HTR-8/SVneo (cell line): ENCODE results near the gene USP46.

ENCODE experiments used
- DNase-seq: peaks from one replicate; pipeline ENCODE4 v3.0.0; 2011; ENCODE audit warnings: low spot score, mixed read lengths; ENCODE audit not compliant: insufficient read length
- FAIRE-seq: peaks from 2 replicates; lab custom pipeline; 2011; peaks lifted over from hg19 to GRCh38; lab: Jason Lieb, UNC

Gene USP46

DNA sequence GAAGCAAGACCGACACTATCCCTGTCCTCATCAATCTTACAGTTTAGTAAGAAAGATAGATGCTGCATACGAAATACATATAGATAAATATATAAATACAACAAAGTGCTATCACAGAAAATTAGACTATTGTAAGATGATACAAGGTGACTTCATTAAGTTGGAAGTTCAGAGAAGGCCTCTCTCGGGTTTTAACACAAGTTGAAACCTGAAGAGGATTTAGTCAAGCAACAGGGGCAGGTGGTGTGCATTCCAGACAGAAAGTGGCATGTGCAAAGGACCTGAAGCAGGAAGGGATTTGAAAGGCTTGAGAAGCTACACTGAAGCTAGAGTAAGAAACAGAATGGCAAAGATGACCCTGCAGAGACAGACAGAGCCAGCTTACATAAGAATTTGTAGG, 36.5 kb downstream of the USP46 start:
- no peak for FAIRE-seq
- no peak for DNase-seq

DNA sequence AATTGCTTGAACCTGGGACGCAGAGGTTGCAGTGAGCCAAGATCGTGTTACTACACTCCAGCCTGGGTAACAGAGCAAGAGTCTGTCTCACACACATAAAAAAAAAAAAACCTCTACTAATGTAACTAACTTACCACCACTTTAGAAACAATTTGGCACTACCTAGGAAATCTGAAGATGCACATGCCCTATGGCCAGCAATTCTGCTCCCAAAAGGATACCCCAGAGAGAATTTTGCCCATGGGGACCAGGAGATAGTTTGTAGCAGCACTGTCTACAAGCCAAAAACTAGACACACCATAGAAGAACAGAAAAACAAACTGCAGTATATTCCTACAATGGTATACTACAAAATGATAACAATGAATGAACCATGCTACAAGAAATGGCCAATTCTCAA, 37.5 kb downstream of the USP46 start:
- DNase-seq (no peak), FAIRE-seq (no peak)

DNA sequence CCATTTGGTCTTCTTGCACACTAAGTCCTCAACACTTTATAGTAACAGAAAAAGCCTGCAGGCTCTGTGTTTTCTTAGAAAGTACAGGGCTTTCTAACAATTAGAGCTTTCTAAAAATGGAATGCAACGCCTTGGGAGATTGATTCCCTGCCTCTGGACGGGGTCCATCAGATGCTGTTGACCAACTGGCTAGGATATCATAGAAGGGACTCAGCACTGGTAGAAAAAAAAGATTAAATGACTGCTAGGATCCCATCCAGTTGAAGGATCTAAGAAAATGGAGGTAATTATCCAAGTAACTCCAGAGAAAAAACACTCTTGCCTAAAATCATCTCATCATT, 39.5 kb downstream of the USP46 start:
- FAIRE-seq, result no peak
- no peak for DNase-seq

DNA sequence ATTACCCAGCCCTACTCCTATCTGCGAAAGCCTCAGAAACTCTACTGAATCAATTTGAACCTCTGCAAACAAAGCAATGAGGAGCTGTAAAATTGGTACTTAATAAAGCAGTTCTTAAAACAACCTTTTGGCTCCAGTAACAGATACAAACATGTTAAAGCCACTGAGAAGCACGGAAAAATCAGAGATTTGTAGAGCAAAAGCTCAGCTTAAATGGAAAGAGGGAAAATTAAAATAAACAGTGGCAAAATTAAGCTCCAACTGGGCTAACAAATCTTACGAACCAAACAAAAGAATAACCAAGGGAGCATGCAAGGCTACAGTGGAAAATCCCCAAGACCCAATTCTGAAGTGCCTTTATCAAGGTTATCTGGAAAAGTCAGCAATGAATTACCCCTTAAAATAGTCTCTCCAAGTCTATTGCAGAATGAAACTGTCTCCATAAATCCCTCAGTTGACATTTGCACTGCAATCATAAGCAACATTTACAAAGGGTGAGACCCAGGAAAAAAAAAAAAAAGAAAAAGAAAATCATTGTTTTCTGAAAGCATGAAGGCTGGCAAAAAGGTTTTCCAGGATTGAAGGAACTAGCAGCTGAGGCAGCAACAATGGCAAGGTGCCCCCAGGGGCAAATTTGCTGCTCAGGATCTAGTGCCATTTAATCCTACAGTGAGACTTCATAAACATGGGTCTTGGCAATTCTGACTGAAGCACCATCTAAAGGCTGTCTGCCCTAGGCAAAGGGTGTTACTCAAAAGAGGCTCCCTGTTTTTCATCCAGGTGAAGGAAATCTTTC, 40.1 kb downstream of the USP46 start:
- DNase-seq, result no peak
- FAIRE-seq, result no peak

DNA sequence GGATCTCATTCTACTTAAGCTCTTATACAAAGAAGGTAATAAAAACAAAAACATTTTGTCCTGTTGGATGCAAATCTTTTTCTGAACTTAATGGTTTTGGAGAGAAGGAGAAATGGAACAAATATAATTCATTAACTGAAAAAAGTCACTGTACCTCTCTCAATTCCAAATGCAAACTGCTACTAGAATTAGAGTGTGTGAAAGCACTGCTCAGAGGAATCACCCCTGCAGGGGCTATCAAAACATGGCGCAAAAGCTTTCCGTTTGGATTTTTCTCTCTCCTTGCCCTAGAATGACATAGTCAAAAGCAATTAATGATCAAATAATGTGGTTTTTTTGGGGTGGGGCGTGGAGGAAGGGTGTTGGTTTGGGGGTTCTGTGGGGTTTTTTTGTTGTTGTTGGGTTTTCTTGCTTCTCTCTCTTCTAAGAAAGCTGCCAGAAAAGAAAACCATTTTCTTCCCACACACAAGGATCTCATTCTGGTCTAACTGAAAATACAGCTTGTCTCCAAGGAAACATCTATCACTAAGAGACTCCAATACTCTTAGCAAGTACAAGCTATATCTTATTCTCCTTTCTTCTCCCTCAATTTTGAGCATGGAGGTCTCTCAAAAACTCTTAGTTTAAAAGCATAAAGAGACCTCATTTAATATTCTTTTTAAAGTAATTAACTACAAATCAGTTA, 41.6 kb downstream of the USP46 start:
- DNase-seq, result no peak
- no peak for FAIRE-seq

DNA sequence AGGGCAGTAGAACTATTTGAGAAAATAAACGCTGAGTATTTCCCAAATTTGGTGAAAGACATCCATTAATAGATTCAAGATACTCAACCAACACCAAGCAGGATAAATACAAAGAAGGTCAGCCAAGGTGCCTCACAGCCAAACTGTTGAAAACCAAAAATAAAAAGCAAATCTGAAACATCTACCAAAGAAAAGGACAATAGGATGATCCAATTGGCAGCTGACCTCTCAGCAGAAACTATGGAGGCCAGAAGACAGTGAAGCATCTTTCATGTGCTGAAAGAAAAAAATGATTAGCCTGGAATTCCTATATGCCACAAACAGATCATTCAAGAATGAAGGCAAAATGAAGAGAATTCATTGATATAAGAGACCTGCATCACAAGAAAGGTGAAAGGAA, 44.9 kb downstream of the USP46 start:
- FAIRE-seq (no peak), DNase-seq (no peak)

DNA sequence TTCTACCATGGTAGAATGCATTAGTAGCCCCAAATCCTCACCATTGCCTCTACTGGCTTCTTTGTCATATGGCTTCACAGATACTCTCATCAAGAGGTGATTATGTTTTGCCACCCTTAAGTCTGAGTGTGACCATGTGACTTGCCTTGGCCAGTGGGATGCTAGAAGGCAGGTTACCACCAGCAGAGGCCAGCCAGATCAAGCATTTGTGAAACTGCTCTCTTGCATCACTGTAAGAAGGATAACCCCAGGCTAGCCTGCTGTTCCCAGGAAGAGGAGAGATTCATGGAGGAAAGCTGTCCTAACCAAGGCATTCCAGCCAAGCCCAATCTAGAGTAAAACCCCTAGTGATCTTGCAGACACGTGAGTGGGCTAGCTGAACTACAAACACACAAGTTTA, 46.8 kb downstream of the USP46 start:
- DNase-seq, result no peak
- FAIRE-seq, result no peak

DNA sequence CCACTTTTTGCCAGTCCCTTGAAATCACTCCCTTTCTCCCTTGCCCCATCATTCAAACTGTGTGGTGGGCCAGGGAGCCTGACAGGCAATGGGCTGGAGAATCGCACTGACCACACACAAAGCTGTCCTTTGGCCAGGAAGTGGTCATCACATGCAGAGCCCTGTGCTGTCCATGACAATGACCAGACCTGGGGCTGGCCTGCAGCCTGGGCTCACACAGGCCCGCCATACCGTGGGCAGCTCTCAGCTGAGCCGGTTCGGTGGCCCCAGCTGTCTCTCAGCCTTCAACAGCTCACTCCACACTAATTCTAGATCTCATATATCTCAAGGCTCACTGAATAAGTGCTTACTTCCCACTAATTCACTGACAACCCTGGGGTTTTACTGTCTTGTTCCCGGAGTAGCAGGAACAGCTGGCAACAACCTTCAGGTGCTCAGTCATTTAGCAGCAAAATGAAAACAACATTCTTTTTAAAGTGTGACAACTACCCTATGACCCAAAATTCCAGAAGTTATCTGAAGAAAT, 48.0 kb downstream of the USP46 start:
- no peak for FAIRE-seq
- no peak for DNase-seq

DNA sequence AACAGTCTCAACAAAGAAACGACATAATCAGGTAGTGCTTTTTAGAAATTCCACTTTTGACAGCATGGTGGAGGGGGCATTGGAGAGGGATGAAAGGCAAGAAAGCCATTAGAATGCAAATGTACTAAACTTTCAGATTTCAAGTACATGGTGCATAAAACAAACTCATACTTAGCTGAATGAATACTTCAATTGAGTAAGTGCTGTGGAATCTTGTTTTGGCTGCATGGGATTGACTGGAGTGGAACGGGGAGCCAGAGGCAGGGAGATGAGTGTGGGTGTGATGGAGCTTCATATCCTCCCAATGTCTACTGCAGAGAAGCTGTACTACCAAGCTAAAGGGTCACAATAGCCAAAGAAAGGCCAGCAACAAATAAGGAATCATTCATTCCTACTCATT, 52.4 kb downstream of the USP46 start:
- DNase-seq, result no peak
- no peak for FAIRE-seq

DNA sequence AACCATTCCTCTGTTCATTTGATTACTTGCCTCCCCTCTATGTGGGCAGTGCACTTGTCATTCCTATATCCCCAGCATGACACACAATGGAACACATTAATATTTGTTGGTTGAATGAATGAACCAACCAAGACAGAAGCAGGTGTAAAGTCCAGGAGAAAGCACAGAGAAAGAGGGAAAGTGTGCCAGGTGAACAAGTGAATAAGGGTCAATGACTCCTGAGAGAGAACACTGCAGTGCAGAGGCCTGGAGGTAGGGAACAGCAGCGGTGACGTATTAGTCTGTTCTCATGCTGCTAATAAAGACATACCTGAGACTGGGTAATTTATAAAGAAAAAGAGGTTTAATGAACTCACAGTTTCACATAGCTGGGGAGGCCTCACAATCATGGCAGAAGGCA, 53.1 kb downstream of the USP46 start:
- DNase-seq, result no peak
- FAIRE-seq, result no peak

DNA sequence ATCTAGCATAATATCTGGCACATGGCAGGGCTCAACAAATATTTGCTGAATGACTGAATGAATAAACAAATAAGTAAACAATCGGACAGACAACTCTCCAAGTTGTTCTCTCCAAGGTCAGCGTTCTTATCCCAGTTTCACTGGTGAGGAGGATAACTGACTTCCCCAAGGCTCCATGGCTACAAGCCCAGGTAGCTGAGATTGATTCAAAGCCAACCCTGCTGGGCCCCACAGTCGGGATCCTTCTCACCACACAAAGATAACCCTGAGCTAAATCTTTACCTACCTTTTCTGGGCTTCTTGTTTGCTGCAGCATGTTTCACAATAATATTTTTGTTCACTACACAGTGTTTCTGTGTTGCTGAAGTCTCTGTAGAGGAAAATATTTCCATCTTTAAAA, 54.9 kb downstream of the USP46 start:
- DNase-seq, result no peak

DNA sequence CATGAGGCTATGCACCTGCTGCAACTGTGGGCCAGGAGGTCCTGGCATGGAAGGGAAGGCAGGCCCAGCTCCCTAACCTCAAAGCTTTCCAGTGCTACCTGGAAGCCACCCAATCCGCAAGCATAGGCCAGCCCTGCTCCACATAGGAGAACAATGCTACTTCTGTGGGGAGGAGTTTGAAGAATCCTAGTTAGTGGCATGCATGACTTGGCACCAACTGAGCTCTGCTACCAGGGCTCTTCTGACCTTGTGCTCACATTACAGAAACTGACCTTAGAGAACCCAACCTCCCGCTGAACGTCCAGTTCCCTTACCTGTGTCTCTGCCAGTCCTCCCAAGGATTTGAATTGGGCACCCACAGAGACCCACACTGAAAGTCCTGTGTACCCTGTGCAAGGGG, 58.8 kb downstream of the USP46 start:
- no peak for DNase-seq
- FAIRE-seq, result no peak

More for the DNA sequence above, 54.9 kb downstream of the USP46 start:
- FAIRE-seq, result no peak

DNA sequence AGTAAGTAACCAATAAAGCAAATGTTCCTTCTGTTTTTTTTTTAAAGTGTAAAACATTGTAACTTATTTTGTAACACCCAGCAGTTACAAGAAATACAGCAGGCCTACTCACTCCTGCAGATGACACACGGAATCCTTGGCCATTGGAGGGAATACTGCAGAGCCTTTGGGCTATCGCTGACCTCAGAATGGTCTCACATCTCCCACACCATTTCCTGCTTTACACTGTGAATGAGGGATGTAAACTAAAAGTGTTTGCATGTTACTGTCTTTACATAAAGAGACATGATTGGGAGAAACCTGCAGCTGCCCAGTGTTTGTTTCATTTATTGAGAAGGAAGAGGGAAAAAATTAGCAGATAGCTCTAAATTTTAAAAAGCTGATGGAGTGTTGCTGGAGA, 64.1 kb downstream of the USP46 start:
- no peak for DNase-seq
- FAIRE-seq, result no peak

DNA sequence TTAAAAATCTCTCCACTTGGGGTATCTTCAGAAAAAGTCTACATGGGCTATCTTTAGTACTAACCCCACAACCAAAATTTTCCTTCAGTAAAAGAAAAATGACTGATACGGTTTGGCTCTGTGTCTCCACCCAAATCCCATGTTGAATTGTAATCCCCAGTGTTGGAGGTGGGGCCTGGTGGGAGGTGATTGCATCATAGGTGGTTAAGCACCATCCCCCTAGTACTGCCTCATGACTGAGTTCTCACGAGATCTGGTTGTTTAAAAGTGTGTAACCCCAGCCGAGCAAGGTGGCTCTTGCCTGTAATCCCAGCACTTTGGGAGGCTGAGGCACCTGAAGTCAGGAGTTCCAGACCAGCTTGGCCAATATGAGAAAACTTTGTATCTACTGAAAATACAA, 66.8 kb downstream of the USP46 start:
- DNase-seq (no peak), FAIRE-seq (no peak)

DNA sequence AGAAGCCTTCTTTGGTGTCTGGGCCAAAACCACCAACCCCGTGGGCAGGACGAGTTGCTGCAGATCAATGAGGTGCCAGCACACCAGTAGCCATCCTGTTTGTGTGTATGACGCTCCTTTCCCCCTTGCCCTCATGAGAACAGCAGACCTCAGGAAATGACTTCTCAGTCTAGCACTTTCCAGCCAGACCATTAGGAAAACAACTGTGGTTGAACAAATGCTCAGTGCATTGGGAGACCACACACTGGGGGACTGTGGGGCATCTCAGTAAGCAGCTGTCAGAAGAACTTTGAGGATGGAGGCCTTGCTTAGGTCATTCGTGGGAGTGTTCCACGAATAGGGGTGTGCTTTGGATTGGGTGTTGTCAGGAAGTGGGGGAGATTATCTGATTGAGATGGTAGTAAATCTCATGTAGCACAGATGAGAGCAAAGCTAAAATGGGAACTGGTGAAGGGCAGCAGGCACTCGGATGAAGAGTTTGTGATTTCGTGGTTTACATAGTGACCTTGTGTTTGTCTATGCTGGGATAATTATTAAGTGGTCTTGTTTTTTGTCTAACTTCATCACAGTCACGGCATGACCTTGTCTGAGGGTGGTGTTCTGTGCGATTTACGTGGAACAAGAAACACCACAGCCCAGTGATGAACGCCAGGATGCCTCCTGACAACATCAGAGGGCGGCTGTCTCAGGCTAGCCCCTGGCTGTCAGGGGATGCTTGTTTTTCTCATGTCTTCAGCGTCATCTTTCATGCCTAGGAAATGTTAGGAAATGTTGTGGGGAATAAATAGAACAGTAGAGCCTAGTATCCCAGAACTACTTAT, 70.1 kb downstream of the USP46 start:
- DNase-seq (no peak), FAIRE-seq (no peak)

DNA sequence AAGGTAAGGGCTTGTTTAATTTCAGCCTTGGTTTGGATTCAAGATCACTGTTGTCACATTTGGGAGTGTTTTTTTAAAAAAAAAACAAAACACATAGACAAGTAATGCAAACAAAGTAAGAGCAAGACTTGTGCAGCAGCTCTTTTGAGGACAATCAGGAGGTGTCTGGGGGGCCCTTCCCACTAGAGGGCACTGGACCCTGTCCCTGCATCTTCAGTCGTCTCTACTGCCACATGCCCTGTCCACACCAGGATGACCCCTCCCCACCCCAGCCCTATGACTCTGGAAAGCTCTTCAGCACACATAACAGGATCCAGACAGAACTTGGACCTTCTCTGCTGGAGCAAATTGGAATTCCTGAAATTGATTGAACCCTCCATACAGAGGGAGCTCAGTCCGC, 71.0 kb downstream of the USP46 start:
- no peak for FAIRE-seq
- DNase-seq, result peak; percentile 6

DNA sequence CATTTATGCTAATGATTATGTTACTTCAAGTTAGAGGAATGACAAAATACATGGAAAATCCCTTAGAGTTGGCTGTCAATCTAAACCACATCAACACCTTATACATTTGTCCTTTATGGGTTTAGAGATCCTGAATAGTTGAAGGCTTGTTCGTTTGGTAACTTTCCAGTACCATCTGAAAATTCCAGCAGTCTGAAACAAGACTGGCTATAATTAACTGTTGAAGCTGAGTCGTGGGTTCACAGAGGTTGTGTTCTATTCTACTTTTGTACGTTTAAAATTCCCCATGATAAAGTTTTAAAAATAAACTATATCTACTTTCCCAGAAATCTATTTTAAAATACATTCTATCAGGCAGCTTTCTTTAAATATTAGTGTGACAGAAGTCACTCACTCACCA, 73.0 kb downstream of the USP46 start:
- FAIRE-seq, result no peak
- no peak for DNase-seq

DNA sequence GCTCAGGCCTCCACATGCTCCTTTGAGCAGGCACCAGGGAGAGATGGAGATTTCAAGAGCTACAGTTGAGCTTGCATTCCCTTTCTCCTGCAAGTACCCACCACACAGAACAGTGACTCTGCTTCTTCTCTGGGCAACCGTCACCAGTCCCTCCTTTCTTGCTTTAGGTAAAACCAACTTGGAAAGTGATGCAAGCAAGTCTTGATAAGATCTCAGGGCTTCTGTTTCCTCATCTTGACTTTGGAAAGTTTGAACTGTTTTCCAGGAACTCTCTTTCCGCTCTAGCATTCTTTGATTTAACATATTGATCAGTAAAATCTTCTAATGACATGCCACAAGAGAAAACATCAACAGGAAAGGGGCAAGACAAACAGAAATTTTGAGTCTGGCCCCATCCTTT, 73.7 kb downstream of the USP46 start:
- DNase-seq (no peak), FAIRE-seq (no peak)

DNA sequence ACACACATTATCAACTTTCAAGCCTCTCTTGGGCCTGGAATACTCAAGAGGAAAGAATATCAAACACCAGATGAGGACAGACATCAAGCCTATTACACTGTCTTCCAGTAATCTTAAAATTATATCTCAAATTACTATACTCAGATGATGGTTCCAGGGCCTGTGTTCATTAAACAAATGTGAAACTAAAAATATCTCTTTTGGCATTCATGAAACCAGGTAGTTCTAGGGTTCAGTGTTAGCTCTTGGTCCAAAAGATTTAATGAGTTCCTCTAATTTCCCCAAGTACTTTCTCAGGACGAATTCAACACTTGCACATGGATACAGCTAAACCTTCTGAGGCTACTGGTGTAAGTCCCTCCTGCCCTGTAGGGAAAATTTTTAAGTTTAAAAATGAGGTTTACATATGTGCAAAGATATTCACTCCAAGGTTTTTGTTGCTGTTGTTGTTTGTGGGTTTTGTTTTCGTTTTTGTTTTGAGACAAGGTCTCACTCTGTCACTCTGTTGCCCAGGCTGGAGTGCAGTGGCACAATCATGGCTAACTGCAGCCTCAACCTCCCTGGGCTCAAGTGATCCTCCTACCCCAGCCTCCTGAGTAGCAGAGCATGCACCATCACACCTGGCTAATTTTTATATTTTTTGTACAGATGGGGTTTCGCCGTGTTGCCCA, 79.4 kb downstream of the USP46 start:
- FAIRE-seq (no peak), DNase-seq (no peak)

DNA sequence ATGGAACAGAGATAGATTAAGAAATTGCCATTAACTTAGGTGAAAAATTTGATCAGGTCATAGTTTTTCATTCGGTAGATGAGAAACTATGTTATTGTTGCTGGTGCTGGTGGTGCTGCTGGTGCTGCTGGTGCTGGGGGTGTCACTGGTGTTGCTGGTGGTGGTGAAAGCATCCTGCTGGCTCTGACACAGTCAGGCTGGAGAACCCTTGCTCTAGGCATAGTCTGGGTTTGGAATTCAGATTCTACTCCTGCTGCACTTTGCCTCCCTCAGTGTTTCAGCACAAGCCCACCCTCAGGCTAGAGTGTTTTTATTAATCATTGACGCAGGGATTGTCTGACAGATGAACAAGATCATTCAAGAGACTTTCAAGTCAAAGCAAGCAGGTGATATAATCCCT, 80.2 kb downstream of the USP46 start:
- FAIRE-seq, result no peak
- DNase-seq, result no peak

DNA sequence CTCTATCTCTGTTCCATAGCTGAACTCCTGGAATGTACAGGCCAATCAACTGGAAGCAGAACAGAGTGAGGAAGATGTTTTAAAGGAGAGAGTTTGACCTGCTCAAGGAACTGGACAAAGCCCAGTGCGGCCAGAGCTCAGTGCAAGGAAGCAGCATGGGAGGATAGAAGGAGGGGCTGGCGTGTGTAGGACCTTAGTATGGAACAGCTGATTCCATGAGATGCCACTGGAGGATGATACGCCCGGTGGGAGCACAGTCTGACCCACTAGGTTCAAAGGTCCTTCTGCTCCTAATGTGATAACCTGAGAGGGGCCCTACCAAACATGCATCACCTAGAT, 81.5 kb downstream of the USP46 start:
- FAIRE-seq (no peak), DNase-seq (no peak)
